H1 (cell line): ENCODE measurements around the gene TCF25. TPM values are rescaled to one million over a fixed set of nuclear protein-coding genes. Genes with fewer than 3 reads are reported as not detected.

ENCODE experiments used
- CEBPB ChIP-seq: IDR thresholded peaks from 2 replicates; pipeline ENCODE4 v1.6.1; 2012; ENCODE audit warnings: low read depth, low read length
- polyA plus RNA-seq, 7 experiments: library from polyadenylated mRNA; depleted of rRNA in 3 of 7; stranded (reverse) in 5 of 7; unstranded in 2 of 7; fragments of >200 nt in 5 of 7; fragments of 200-250 nt in 2 of 7; gene quantifications; 1 replicate in 5 of 7; 2 replicates in 1 of 7; 4 replicates in 1 of 7; pipeline versions ENCODE4 v1.2.1 to v1.2.3, GENCODE V29; 2011 to 2013; ENCODE audit warnings: missing spikeins in 2 of 7, mixed read lengths in 2 of 7
- total RNA-seq: library from RNA; stranded (reverse); fragmentation: NEBNext Ultra II Directional; extraction: Animal tissue kit (Norgen Biotek cat#: 25700); gene quantifications from 2 replicates; pipeline ENCODE4 v1.2.1, GENCODE V29; 2021

TCF25 gene
- total and polyA plus RNA-seq, 2 of the 8 experiments (the other 6 are each of a cell fraction or from before 2014, with no cell fraction given) = 78.1 to 102 TPM

DNA sequence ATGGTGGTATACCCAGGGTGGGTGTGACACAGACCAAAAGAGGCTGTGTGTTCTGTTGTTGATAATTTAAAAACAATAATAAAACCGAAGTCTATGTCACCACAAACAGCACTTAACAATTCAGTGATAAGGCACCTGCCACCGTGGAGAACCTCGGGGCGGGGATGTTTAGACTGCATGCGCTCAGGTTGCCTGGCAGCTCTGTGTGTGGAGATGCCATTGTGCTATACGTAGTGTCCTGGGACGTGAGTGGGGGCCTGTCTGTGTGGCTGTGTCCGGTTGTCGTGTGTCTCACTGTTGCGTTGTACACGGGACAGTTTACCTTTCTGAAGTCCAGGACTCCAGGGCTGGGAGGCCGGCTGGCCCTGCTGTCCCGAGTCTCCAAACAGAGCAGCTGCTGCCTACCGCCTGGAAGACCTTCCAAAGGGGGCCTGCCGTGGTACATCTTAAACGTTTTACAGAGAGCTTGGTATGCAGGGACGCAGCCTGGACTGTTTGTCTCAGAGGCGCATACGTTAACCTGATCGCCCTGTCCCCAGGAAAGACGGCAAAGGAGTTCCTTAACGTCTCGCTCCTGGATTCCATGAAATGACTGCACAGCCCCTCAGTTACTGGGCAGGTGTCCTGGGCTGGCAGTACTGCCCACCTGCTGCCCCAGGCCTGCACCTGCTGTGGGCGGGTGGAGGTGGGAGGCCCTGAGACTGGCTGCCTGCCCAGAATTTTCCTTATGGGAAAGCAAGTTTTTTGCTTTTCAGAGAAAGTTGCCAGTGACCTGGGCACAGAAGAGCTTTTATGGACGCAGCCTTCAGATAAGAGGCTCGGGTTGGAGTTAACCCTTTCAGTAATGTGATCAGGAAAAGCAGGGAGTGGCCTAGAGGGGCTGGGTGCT is 26.1 kb upstream of the TCF25 start (continued):
- TF ChIP-seq CEBPB = no peak
